Stimulated activated CD8-positive, alpha-beta memory T cell treated with anti-CD3 and anti-CD28 coated beads, Interleukin-15, amount 100 ng/mL, for 4 hours (primary cell): ENCODE results near the gene BCR.

ENCODE experiments used
- DNase-seq, 2 donors: peaks; one replicate each; pipeline ENCODE4 v3.0.0-alpha.2; 2020; ENCODE audit warnings: low read depth in 2 of 2

The BCR gene

DNA sequence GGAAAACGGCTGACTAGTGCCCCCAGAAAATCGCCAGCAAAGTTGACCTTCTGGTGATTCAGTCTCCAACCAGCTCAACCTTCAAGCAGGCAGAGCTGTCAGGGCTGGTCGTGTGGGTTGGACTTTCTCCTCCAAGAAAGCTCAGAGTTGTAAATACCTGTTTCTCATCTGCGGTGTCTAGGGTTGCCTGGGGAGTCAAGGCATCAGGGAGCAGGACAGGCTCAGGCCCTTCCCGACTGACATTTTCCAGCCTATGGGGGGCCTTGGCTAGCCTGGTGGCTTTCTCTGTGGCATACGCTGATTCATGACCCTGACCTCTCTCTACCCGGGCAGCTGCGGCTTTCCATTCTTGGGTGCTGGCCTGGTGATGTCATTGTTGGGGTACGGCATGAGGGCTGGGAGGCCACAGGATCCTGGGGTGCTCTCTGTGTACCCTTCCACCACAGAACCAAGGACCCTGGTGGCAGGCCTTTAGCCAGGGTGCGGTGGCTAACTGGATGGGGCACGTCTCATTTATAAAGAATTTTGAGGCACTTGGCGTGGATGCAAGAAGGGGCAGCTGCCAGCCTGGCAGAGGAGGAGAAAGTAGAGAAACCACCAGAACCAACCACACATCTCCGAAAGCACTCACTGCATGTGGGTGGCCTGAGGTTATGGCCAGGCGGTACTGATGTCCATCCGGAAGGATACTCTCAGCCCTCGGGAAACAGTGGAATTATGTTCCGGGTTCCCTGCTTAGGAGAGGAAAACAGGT, 64.9 kb downstream of the BCR start:
- no peak for DNase-seq

DNA sequence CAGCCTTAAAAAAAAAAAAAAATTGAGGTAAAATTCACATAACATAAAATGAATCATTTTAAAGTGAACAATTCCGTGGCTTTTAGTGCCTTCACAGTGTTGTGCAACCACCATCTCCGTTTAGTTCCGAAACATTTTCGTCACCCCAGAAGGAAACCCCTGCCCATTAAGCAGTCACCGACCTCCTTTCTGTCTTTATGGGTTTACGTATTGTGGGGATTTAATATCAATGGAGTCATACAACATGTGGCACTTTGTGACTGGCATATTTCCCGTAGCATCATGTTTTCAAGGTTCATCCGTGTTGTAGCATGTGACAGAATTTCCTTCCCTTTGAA, 65.5 kb downstream of the BCR start:
- no peak for DNase-seq

GRCh38 chr22:23246982-23247766, 66.9 kb downstream of the BCR start:
- no peak for DNase-seq

DNA sequence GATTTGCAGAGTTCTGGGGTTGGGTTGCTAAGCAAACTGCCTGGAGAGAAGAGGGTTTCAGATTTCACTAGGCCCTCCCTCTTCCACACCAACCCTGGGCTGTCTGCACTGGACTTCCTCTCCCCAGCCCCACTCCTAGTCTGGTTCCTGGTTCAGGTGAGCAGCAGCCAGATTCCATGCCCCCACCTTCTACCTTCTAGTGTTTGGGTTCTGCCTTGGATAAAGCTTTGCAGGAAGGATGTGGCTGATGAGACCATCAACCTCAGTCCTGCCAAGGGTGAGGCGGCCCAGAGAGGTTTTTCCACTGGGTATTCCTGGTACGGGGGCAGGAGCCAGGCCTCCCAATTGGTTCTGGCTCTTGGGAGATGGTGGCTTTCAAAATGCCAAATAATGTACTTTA, 68.3 kb downstream of the BCR start:
- DNase-seq = no peak

DNA sequence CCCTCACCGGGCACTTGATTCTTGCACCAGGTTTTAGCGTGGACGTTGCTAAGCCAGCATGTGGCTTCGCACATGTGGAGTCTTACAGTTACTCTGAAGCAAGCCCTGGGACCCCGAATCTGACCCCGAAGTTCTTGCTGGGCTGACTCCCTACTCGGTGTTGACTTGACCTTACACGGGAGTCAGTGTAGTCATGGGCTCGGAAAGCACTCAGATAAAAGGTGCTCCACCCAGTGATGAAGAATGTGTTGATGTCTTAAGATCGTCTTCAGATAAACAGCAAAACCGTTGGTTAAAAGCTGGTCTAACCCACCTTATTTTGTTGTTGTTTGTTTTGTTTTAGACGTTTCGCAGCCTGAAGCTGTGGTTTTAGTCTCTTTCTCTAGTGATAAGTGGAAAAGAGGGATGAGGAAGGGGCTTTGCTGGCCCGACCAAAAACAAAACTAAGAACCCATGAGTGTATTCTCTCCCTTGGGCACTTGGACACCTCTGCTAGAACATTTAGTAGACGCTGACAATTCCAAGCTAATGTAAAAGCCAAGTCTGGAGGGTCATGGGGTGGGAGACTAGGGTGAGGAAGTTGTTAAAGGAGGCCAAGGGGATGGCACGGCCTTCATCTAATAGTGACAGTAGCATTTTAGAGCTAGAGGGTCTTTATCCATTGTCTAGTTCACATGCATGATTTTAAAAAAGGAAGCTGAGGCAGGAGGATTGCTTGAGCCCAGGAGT, 69.9 kb downstream of the BCR start:
- DNase-seq = no peak

DNA sequence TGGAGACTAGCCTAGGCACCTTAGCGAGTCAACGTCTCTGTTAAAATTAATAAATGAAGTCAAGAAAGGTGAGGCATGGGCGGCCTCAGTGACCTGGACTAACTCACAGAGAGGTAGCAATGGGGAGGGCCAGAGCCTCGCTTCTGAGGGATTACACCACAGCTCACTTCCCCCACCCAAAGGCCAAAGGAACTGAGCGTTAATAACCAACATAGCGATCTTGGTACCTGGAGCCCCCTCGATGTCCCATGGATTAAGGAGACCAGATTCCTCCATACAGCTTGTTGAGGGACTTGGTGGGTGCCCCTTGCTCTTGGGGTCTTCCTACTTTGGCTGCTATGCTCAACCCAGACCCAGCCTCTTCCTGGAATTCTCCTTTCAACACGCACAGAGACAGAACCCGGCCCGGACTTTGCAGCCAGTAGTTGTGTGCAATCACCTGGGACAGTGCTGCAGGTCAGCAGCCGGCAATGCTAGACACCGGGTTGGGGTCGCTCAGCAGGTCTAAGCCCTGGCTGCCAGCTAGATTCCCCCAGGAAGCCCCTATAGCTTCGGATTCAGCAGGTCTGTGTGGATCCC, 70.6 kb downstream of the BCR start:
- DNase-seq = no peak

DNA sequence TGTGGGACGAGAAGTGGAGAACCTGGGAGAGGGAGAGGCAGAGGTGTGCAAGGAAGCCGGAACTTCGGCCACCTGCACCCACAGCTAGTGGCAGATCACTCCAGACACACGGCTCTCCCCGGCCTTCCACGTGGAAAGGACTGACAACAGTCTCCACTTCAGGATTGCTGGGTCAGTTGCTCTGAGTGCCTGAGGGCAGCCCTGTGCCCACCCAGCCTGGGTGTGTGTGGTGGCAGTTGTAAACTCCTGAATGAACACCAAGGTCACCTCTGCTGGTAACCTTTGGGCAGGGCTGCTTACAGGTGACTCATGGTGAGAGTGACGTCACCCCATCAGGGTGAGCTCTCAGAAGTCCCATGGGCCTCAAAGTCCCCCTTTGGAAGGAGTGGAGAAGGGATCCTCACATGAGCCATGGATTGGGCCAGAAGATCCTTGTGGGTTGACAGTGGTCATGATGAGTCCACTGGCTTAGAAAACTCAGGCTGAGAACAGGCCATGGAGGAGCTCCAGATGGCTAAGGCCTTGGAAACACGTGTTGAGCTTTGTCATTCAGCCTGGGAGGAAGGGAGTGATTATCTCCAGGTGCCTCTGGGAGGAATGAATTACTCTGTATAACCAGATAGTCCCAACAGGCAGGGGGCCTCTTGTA, 71.3 kb downstream of the BCR start:
- no peak for DNase-seq

DNA sequence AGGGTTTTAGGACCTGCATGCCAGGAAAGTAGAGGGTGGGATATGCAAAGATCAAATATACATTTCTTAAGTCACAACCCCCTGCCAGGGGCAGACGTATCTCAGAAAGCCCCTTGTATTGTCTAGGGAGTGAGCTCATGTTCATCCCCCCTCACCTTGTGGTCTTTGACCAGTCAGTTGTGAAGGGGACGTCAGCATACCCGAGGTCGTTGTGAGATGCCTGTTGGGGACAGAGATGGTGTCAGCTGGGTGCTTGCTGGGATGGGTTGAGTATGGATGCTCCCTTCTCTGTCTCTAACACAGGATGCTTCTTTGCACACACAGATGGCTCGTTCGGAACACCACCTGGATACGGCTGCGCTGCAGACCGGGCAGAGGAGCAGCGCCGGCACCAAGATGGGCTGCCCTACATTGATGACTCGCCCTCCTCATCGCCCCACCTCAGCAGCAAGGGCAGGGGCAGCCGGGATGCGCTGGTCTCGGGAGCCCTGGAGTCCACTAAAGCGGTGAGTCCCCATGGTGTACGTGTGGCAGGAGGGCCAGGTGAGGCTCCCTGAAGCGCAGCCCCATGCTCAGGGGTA, 73.3 kb downstream of the BCR start:
- DNase-seq = no peak

DNA sequence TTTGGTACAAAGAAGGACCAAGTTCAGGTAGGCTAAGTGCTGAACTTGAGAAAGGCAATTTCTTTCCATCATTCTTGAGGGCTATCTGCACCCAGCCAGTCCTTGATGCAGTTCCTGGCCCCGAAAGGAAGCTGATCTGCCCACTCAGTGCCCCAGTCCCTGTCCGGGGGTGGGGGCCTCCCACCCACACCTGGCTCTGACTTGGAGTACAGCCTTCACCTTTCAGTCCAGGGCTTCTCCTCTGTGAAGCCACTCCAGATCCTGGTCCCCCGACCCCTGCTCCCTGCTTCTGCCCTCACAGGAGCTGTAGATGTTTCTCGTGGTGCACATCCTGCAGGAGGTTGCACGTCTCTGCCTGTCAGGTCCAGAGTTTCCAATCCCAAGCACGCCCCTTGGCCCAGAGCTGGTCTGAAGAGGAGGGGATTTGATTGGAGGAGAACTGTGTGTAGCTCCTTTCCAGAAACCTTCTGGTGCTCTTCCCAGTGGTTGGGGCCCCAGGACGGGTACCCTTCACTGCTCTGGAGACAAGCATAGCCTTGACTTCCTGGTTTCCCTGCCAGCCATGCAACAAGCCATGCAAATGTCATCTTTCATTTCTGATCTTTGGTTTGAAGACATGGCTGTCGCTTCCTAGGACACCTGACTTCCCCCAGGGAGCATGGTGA, 75.3 kb downstream of the BCR start:
- DNase-seq = no peak

GRCh38 chr22:23256171-23256932, 76.0 kb downstream of the BCR start:
- DNase-seq = no peak

DNA sequence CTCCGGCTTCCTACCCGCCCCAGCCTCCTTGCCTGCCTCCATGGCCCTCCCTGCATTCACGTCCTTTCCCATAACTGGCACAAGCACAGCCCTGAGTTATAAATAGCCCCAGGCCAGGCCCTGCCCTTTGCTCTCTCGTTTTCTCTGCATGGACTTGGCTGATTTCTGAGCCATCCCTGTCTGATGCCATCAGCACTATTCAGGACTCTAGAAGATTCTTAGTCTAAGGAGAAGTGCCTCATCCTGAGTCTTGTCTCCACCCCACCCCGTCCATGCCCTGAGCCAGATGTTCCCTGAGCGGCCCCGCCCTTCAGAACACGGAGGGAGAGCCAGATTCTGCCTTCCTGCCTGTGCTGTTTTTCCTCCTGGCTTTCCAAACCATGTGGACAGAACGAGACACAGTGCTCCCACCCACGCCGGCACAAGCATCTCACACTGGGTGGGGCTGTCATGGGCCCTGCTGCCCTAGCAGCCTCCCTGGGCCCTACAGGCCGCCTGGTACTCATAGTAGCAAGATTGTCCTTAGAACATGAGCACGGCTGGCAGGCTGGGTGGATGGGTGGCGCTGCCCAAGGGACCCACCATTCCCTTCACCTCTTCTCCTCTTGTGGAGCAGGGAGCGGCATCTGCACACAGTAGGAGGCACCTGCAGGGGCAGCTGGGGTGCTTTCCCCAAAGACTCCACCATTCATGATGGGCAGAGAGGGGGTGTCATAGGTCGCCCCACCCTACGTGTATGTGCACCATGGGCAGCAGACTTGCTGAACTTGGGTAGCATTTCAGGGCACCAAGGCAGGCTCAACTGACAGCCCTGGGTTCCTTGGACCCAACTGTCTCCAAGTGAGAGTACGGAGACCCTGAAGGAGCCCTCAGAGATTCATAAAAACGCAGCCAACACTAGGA, 76.9 kb downstream of the BCR start:
- DNase-seq = no peak

DNA sequence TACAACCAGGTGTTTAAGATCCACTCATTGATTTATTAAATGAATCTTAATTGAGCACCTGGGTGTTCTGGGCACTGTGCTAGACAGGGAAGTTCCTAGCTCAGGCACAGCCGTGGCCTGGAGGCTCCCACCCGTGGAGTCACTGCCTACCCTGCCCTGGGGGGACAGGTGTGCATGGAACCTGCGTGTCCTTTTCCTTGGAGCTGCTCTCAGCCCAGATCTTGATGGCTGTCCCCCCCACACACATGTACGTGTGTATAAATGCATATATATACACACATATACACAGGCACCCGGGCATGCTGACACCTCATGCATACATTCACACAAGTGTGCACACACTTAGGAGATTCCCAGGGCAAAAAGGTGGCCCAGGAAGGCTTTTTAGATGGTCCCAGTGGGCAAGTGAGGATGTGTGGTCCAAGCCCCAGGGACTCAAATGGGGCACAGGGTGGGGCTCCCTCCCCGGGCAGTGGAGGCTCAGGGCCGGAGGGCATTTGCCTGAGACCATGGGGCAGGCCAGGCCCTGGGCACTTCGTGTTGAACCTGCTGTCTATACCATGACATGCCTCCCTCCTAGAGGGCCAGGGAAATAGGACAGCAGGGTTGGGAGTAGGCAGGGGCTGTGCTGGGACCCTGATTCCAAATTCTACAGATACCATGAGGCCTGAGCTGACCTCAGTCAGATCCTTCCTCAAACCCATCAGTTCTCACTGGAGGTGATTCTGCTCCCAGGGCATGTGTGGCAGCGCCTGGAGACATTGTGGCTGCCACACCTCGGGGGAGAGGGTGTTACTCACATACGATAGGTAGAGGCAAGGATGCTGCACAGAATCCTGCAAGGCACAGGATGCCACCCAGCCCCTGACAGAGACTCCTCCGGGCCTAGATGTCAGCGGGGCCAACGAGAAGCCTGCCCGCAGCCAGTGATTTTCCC, 77.8 kb downstream of the BCR start:
- no peak for DNase-seq

GRCh38 chr22:23258826-23259170, 78.5 kb downstream of the BCR start:
- no peak for DNase-seq

GRCh38 chr22:23259916-23260644, 79.8 kb downstream of the BCR start:
- DNase-seq = no peak

- no peak for DNase-seq
These were observed 80.6 kb downstream of the BCR start for GRCh38 chr22:23260645-23261581.

DNA sequence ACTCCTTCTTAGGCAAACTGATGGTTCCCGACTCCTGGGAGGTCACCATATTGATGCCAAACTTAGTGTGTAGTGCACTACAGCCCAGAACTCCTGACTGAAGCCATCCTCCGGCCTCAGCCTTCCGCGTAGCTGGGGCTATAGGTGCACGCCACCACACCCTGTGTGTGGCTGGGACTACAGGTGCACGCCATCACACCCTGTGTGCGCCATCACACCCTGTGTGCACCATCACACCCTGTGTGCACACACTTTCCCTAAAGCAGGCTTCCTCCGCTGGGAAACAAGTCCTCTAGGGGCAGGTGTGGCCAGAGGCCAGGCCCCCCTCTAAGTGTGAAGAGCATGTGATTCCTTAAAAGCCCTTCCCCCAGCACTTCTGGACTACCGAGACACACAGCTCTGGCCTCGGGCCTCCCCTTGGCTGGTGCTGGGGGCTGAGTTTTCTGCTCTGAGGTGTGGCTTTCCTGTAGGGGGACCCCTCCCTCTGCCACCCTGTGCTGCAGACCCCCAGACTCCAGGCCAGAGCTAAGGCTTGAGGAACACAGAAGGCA, 81.7 kb downstream of the BCR start:
- no peak for DNase-seq
